ENCODE data around the gene EPHA2.

EPHA2 gene

GRCh38 chr1:16134906-16135305 is 21.0 kb downstream of the EPHA2 start:
- no peak for DNase-seq (ENCODE audit: low read depth)

GRCh38 chr1:16134066-16134801 is 21.6 kb downstream of the EPHA2 start:
- DNase-seq (ENCODE audit: low read depth) = no peak

- DNase-seq (ENCODE audit: low read depth) = no peak
Measured at GRCh38 chr1:16133007-16133961, 22.6 kb downstream of the EPHA2 start.

GRCh38 chr1:16132325-16132785 is 23.5 kb downstream of the EPHA2 start:
- DNase-seq (ENCODE audit: low read depth) = no peak

GRCh38 chr1:16131636-16132324 is 24.1 kb downstream of the EPHA2 start:
- no peak for DNase-seq (ENCODE audit: low read depth)

- no peak for DNase-seq (ENCODE audit: low read depth)
Measured at GRCh38 chr1:16130827-16131226, 25.0 kb downstream of the EPHA2 start.

- no peak for DNase-seq (ENCODE audit: low read depth)
Measured at GRCh38 chr1:16129921-16130543, 25.8 kb downstream of the EPHA2 start.

- DNase-seq (ENCODE audit: low read depth) = no peak
Measured at GRCh38 chr1:16129316-16129715, 26.6 kb downstream of the EPHA2 start.

- no peak for DNase-seq (ENCODE audit: low read depth)
Measured at GRCh38 chr1:16128338-16128741, 27.5 kb downstream of the EPHA2 start.

- DNase-seq (ENCODE audit: low read depth) = no peak
Measured at GRCh38 chr1:16127676-16128337, 28.1 kb downstream of the EPHA2 start.

- no peak for DNase-seq (ENCODE audit: low read depth)
Measured at GRCh38 chr1:16126743-16127515, 28.9 kb downstream of the EPHA2 start.

GRCh38 chr1:16126160-16126559 is 29.7 kb downstream of the EPHA2 start:
- no peak for DNase-seq (ENCODE audit: low read depth)

- no peak for DNase-seq (ENCODE audit: low read depth)
Measured at GRCh38 chr1:16125483-16125882, 30.4 kb downstream of the EPHA2 start.

GRCh38 chr1:16125088-16125470 is 30.8 kb downstream of the EPHA2 start:
- no peak for DNase-seq (ENCODE audit: low read depth)

- no peak for DNase-seq (ENCODE audit: low read depth)
Measured at GRCh38 chr1:16124377-16125087, 31.3 kb downstream of the EPHA2 start.

GRCh38 chr1:16122916-16123315 is 33.0 kb downstream of the EPHA2 start:
- no peak for DNase-seq (ENCODE audit: low read depth)

- no peak for DNase-seq (ENCODE audit: low read depth)
Measured at GRCh38 chr1:16122350-16122881, 33.5 kb downstream of the EPHA2 start.

GRCh38 chr1:16120940-16121410 is 34.9 kb downstream of the EPHA2 start:
- DNase-seq (ENCODE audit: low read depth) = no peak

GRCh38 chr1:16120407-16120806 is 35.5 kb downstream of the EPHA2 start:
- no peak for DNase-seq (ENCODE audit: low read depth)

GRCh38 chr1:16119926-16120325 is 35.9 kb downstream of the EPHA2 start:
- DNase-seq (ENCODE audit: low read depth) = no peak

Measured in T-helper 22 cell (primary cell).